DLD1 (cell line): ENCODE data around the gene ANKLE1.

ENCODE experiments used
- in situ Hi-C: cut with HindIII; loops from 2 replicates; pipeline ENCODE4 v1.10.0; 2017; ENCODE audit warnings: low sequenced_read_pairs

The ANKLE1 gene

GRCh38 chr19:17281391-17282304 lies at the start of gene ANKLE1:
ANKLE1 (plus strand) TSS chr19:17281901; CDS start chr19:17281921, 20 bp downstream.
- in situ Hi-C loops: no loop called here

- in situ Hi-C loops: no loop called here
These were observed 49.4 kb upstream of the ANKLE1 start for GRCh38 chr19:17232258-17232657.

GRCh38 chr19:17234911-17235299 lies 46.8 kb upstream of the ANKLE1 start:
- in situ Hi-C loops: no loop called here

- in situ Hi-C loops: no loop called here
These were observed 46.3 kb upstream of the ANKLE1 start for GRCh38 chr19:17235300-17235970.

GRCh38 chr19:17235971-17236777 lies 45.5 kb upstream of the ANKLE1 start:
- in situ Hi-C loops: no loop called here

- in situ Hi-C loops: no loop called here
These were observed 44.7 kb upstream of the ANKLE1 start for GRCh38 chr19:17236811-17237543.

- in situ Hi-C loops: no loop called here
These were observed 43.7 kb upstream of the ANKLE1 start for GRCh38 chr19:17237747-17238706.

- in situ Hi-C loops: no loop called here
These were observed 41.5 kb upstream of the ANKLE1 start for GRCh38 chr19:17240062-17240752.

GRCh38 chr19:17240826-17241399 lies 40.8 kb upstream of the ANKLE1 start:
- in situ Hi-C loops: no loop called here

- in situ Hi-C loops: no loop called here
These were observed 39.1 kb upstream of the ANKLE1 start for GRCh38 chr19:17242431-17243208.

GRCh38 chr19:17243211-17243829 lies 38.4 kb upstream of the ANKLE1 start:
- in situ Hi-C loops: no loop called here

GRCh38 chr19:17243830-17244617 lies 37.7 kb upstream of the ANKLE1 start:
- in situ Hi-C loops: no loop called here

GRCh38 chr19:17244618-17245534 lies 36.8 kb upstream of the ANKLE1 start:
- in situ Hi-C loops: no loop called here

- in situ Hi-C loops: no loop called here
These were observed 36.1 kb upstream of the ANKLE1 start, which contains the start of gene NR2F6 for GRCh38 chr19:17245535-17245984. NR2F6 (minus strand) TSS chr19:17245919; CDS start chr19:17245220, 699 bp downstream.
